Kidney epithelial cell (primary cell): Measurements from ENCODE around the gene VPS45. TPM values are rescaled to one million over a fixed set of nuclear protein-coding genes. Genes with fewer than 3 reads are reported as not detected.
"Not testable (repeated sequence)": the region's sequence is repeated elsewhere in the genome, so short reads cannot be mapped to it uniquely, and the experiment has no call there.

ENCODE experiments used
- DNase-seq: peaks from one replicate; pipeline ENCODE4 v3.0.0-alpha.2; 2010; ENCODE audit warnings: low read depth
- H3K27me3 ChIP-seq: 2 replicates; pipeline ENCODE4 v1.6.0; 2011; ENCODE audit warnings: low read length; ENCODE audit not compliant: control insufficient read depth, insufficient read depth
- H3K36me3 ChIP-seq: 2 replicates; pipeline ENCODE4 v1.5.1; 2011; ENCODE audit warnings: low read length; ENCODE audit not compliant: control insufficient read depth, insufficient read depth
- H3K4me3 ChIP-seq: 2 replicates; pipeline ENCODE4 v1.5.1; 2011; ENCODE audit warnings: low read depth, mild to moderate bottlenecking, control low read depth, low read length
- CTCF ChIP-seq: IDR thresholded peaks from 2 replicates; pipeline ENCODE4 v1.5.1; 2011; ENCODE audit warnings: mild to moderate bottlenecking, moderate library complexity, low read length, control low read depth, inconsistent platforms; ENCODE audit not compliant: insufficient read depth, poor library complexity, severe bottlenecking
- total RNA-seq: library from RNA; depleted of rRNA; stranded (reverse); fragments of >200 nt; gene quantifications from 2 replicates; pipeline ENCODE4 v1.2.3, GENCODE V29; 2015

VPS45 gene
- total RNA-seq, 1 donor from 2014 or later: 23.6 TPM

GRCh38 chr1:150132372-150132771 lies 64.8 kb downstream of the VPS45 start:
- Histone ChIP-seq H3K4me3 (no peak overlapping the region), H3K27me3 (no peaks in the 10 kb centered on the region), H3K36me3 (no peaks in the 10 kb centered on the region)
- TF ChIP-seq CTCF: no peak
- no peak for DNase-seq

GRCh38 chr1:150134537-150134936 lies 67.0 kb downstream of the VPS45 start:
- no peak for TF ChIP-seq CTCF
- no peaks in the 10 kb centered on the region for H3K27me3 ChIP-seq
- H3K4me3 ChIP-seq: no peak overlapping the region
- no peaks in the 10 kb centered on the region for H3K36me3 ChIP-seq
- DNase-seq: no peak

- not testable (repeated sequence) for H3K36me3 ChIP-seq, H3K4me3 ChIP-seq, H3K27me3 ChIP-seq, DNase-seq
These were observed 67.8 kb downstream of the VPS45 start for GRCh38 chr1:150135400-150135799.

GRCh38 chr1:150138044-150138443 lies 70.5 kb downstream of the VPS45 start:
- TF ChIP-seq CTCF: no peak

GRCh38 chr1:150141452-150141851 lies 73.9 kb downstream of the VPS45 start:
- H3K27me3 ChIP-seq: no peaks in the 10 kb centered on the region
- TF ChIP-seq CTCF: no peak
- H3K4me3 ChIP-seq: no peak overlapping the region
- no peaks in the 10 kb centered on the region for H3K36me3 ChIP-seq
- DNase-seq: no peak

More at GRCh38 chr1:150138044-150138443, 70.5 kb downstream of the VPS45 start:
- no peak for DNase-seq
- no peaks in the 10 kb centered on the region for H3K36me3 ChIP-seq
- H3K27me3 ChIP-seq: no peaks in the 10 kb centered on the region
- no peak overlapping the region for H3K4me3 ChIP-seq

GRCh38 chr1:150142083-150142482 lies 74.5 kb downstream of the VPS45 start:
- no peaks in the 10 kb centered on the region for H3K27me3 ChIP-seq
- DNase-seq: no peak
- H3K4me3 ChIP-seq: no peak overlapping the region
- H3K36me3 ChIP-seq: no peaks in the 10 kb centered on the region
- TF ChIP-seq CTCF: no peak
